Activated effector memory CD4-positive, alpha-beta T cell treated with anti-CD3 and anti-CD28 coated beads, Interleukin-2, amount 50 U/mL, for 16 hours (primary cell): ENCODE measurements around the gene C3orf70.

Experiments
- DNase-seq: peaks from one replicate; pipeline ENCODE4 v3.0.0-alpha.2; 2020

The C3orf70 gene

DNA sequence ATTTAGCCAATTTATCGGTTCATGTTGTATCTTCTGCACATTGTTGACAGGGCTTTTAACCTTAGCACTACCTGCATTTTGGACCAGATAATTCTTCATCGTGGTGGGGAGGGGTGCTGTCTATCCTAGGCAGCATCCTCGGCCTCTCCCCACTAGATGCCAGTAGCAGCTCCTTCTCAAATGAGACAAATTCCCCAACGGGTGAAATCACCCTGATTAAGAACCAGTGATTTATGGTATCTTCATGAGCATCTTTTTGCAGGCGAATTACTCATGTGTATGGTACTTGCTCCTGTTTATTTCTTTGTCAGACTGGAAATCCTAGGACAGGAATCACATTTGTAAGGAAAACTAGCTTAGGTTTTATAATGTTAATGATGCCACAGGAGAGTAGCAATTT, 68.0 kb downstream of the C3orf70 start:
- no peak for DNase-seq

DNA sequence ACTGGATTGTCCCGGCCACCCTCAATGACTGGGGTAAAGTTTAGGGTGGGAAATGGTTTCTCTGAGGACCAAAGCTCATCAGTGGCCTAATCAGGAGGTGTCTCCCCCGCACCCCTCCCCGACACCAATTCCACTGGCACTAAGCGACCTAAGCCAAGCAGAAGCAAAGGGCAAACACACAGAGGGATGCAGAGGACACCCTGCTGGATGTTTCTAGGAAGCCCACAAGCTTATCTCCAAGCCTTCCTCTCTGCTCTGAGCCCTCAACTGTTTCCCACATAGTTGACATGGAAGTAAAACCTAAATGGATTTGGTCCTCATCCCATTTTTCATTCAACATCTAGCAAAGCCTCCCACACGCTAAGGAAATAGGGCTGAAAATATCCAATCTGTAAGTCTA, 68.5 kb downstream of the C3orf70 start:
- no peak for DNase-seq

DNA sequence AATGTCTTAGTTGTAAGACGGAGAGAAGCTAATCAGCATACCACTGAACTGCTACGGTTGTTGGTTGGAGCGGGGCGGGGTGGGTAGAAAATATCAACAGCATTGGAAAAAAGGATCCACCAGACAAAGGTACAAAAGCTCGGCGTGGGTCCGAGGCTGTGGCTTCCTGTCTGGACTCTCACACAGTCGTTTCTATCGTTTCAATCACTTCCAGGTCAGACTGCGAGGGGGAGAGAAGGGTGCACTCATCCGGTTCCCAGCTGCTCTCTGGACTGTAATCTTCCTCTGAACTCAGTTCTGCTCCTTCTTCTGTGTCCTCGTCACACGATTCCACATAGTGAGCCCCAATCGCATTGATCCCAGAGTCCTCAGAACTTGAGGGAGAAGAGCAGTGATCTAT, 70.0 kb downstream of the C3orf70 start:
- no peak for DNase-seq

DNA sequence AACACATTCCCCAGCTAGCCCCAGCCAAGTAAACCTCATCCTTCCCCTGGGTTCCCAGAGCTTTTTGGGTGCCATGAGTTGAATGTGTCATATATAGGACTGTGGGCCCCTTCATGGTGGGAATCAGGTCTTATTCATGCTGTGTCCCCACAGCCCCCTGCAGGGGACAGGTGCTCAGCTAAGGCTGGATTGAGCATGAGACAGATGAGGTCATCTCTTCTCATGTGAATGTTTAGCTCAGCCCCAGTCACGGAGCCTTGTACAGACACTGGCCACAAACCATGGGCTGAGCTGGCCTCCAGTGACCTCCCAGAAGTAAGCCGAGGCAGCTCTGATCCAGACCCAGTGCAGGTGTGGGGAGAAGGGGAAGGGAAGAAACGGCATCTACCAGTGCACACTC, 70.7 kb downstream of the C3orf70 start:
- no peak for DNase-seq

DNA sequence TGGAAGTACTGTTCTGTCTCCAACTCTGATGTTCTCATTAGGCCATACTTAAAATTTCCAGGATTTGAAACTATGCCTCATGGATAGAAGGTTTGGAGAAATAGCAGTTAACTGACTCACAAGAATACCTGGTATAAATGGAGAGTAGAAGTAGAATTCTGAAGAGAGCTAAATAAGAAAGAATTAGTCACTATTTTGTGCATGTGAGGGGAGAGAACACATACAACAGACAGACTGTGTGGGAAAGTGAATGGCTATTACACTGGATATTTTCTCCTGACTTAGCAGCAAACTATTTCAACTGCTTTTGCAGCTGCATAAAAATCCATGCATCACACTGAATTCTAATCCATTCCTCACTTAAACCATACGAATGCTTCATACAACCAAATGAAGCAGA, 71.3 kb downstream of the C3orf70 start:
- DNase-seq = no peak

DNA sequence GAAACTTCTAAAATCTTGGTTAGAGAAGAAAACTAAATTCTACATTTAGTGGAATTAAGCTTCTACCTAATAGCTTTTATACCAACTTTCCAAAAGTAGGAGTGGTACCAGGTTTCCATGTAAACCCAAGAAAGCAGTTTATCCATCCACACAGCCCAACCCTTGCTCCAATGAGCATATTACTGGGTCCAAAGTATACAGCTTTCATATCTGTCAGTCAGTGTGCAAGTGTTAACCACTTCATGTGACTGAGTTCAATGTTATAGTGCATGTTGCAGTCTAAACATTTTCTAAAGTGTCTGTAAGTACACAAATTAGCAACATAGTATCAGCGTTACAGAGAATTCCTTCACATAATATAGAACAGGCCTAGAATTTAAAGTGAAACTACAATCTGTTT, 73.2 kb downstream of the C3orf70 start:
- DNase-seq = no peak

DNA sequence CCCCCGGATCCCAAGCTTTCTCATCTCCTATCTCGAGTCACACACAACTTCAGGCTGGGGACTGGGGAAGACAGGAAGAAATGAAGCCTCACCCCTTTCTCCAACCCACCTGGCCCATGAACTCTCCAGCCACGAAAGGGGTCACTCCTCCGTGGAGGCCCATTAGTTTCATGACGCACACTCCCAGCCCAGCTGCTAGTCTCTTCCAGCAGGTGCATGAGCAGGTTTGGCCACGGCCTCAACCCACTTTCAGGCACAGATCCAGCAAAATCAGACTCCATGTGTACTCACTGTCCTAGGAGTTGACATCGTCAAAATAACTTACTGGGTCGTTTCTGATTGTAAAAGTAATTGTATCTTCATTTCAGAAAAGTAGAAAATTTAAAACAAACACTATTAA, 76.6 kb downstream of the C3orf70 start:
- DNase-seq = no peak

DNA sequence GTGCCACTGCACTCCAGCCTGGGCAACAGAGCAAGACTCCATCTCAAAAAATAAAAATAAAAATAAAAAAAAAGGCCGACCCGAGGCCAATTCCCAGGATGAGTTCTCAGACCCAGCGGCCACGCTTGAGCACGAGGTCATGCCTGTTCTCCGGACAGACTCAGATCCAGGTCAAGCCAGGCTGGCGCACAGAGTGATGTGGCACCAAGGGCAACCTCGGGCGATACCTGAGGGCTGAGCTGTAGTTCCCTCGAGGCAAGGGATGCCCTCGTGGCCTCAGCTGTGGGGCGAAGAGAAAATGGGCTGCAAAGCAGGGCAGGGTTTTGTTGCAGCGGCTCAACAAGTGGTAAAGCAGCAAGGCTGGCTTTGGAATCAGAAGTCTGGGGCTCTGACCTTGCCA, 77.3 kb downstream of the C3orf70 start:
- no peak for DNase-seq

DNA sequence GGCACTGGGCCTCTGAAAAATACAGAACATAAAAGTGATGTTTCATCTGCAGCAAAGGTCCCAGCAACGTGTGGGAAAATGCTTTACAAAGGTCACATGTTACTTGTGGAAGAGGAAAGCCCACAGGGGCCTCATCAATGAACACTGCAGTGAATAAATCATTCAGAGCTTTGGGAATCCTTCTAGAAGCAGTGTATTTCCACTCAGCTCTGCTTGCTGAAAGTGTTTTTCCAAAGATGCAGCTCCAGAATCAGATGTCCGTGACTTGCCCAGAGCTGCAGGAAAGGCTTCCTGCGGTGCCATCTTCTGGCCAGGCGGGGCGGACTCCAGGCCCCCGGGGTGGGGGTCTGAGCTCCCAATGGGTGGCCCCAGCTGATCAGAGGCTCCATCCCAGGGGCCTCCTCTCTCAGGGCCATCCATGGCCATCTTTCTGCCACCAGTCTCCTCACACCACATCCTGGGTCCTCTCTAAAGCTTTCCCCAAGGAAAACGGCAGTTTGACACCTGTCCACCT, 81.5 kb downstream of the C3orf70 start:
- no peak for DNase-seq

DNA sequence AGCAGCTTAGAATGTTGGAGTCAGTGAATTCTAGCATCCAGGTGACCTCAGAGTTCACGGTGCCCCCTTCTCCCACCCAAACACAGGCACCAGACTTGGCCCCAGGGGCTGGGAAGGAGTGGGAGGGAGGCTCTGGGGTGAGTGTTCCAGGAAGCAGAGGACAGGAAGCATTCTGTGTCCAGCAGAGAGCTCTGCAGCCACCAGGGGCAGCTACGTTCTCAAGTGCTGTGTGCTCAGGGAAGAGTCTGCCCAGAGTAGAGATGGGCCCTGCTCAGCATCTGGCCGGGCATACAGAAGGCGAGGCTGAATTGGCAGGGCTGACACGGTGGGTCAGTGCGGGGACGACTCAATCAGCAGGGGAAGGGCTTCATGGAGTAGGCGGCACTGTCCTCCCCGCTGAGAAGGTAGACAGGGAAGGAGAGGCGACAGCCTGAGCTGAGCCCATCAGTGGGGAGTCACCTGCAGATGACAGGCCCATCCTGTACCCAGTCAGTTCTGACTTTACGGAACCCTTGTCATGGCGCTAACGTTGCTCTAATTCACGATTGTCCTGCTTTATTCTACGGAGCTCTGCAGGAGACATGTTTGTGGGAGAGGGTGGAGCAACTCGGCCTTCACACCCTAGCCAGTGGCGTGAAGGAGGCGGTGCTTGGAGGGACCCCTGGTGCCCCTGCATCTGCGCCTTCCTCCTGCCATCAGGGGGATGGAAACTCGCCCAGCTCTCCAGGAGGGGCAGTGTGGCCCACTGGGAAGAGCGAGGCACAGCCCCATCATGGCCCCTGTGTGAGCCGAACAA, 82.2 kb downstream of the C3orf70 start:
- DNase-seq = no peak

DNA sequence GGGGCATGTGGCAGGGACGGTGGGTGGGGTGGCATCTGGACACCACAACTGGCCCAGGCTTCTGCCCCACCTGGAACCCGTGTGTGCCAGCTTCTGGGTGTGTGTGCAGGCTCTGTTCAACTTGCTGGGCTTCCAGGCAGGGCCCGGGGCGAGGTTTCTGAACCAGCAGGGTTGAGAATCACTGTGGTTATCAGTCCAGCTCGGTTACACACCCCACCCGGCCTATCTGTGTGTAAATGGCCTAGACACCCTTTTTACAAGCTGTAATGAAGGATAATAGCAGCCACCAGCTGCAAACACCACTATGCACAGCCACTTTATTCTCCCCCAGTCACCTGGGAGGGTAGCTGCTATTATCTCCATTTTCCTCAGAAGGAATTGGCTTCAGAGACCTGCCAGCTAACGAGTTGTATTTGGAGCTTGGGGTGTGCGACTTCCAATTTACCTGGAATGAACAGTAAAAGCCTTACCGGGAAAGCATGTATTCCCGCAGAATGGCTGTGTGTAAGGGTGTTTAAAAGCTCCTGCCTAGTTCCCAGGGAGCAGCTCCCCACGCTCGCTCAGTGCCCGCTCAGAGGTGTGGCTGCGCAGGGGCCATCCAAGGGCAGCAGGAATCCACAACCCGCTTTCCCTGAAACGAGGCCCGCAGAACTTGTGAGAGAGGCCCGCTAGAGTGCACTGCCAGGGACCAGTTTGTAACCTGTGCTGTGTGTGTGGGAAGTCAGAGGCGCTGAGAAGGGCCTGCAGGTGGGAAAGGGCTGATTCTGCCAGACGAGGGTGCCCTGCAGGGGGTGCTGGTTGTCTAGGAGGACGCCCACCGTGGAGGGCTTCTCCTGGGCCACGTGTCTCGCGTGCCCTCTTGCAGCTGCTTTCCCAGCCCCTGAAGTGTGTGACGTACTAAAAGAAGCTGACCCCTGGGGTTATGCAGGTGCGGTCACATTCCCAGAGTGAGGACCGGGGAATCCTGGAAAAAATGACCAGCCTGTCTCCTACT, 83.5 kb downstream of the C3orf70 start:
- no peak for DNase-seq

DNA sequence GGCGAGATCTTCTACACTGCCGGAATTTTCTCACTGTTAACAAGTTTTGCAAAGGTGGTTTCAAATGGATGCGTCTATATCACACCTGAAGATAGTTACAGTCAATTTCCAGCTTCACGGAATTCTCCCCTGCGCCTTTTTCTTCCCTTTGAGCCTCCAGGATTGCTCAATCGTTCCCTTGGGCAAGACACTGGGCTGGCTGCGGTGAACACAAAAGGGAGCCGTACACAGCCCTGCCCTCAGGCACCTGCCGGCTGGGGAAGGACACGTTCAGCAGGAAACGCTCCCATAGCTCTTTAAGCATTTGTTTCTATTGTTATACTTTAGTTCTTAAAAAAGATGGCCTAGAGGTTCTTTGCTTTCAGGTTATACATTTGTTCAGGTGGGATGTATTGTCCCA, 85.7 kb downstream of the C3orf70 start:
- DNase-seq = no peak

DNA sequence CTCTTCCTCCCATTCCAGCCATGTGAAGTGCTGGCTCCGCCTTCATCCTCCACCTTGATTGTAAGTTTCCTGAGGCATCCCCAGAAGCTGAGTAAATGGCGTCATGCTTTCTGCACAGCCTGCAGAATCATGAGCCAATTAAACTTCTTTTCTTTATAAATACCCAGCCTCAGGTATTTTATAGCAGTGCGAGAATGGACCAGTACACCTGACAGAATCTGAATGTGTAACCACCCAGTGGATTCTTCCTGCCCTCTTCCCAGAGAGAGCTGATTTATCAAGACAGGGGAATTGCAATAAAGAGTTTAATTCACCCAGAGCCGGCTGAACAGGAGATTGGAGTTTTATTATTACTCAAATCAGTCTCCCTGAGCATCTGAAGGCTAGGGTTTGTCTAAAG, 86.6 kb downstream of the C3orf70 start:
- no peak for DNase-seq

DNA sequence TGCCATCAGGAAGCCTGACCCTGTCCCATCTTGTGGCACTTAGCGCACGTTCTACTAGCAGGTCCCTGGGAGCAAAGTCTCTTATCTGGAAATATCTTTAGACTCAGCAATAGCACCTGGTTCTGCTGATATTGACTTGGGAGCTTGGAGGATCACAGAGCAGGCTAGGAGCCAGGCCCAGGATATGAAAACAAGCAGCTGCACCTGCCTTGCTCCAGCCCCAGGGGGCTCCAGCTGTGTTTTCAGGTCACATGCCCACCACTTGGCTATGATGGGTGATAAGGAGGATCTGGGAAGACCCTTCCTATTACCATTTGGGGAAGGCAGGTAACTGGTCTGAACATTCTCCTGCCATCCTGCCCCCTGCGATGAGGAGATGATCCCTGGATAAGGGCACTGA, 87.8 kb downstream of the C3orf70 start:
- DNase-seq = no peak

DNA sequence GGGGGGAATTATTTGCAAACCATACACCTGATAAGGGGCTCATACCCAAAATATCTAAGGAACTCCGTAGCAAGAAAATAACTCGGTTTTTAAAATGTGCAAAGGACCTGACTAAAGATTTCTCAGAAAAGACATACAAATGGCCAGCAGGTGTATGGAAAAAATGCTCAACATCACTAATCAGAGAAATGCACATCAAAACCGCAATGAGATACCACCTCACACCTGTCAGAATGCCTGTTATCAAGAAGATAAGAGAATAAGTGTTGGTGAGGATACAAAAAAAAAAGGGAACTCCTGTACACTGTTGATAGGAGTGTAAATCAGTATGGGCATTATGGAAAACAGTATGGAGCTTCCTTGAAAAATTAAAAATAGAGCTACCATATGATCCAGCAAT, 89.4 kb downstream of the C3orf70 start:
- no peak for DNase-seq

DNA sequence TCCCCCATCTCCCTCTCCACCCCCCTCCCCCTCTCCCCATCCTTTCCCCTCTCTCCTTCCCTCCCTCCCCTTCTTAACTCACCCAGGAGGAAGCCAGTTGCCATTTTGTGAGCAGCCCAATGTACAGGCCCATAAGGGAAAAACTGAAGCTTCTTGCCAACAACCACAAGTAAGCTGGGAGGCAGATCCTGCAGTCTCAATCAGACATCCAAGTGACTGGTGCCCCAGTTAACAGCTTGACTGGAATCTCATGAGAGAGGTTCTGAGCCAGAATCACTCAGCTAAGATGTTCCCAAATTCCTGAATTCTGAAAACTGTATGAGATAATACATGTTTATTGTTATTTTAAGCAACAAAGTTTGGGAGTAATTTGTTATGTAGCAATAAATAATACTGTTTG, 90.7 kb downstream of the C3orf70 start:
- no peak for DNase-seq

DNA sequence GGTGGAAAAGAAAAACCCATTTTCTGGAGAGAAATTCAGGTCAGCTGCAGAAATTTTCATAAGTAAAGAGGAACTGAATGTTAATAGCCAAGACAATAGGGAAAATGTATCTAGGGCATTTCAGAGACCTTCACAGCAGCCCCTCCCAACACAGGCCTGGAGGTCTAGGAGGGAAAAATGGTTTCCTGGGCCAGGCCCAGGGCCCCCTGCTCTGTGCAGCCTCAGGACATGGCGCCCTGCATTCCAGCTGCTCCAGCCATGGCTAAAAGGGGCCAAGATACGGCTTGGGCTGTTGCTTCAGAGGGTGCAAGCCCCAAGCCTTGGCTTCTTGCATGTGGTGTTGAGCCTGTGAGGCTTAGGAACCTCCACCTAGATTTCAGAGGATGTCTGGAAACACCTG, 92.2 kb downstream of the C3orf70 start:
- no peak for DNase-seq

DNA sequence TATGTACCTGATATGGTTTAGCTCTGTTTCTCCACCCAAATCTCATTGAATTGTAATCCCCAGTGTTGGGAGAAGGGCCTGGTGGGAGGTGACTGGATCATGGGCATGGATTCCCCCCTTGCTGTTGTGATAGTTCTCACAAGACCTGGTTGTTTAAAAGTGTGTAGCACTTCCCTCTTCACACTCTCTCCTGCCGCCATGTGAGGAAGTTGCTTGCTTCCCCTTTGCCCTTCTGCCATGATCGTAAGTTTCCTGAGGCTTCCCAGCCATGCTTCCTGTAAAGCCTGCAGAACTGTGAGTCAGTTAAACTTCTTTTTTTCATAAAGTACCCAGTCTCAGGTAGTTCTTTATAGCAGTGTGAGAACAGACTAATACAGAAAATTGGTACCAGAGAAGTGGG, 93.1 kb downstream of the C3orf70 start:
- DNase-seq = no peak

DNA sequence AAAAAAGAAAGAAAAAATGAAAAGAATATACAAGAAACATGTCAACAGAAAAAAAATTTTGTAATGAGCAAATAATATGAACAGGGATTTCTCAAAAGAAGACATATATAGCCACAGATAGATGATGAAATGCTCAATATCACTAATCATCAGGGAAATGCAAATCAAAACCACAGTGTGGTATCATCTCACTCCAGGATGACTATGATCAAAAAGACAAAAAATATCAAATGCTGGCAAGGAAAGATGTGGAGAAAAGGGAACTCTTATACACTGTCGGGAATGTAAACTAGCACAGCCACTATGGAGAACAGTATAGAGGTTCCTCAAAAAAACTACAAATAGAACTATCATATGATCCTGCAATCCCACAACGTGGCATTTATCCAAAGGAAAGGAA, 94.1 kb downstream of the C3orf70 start:
- DNase-seq = no peak

DNA sequence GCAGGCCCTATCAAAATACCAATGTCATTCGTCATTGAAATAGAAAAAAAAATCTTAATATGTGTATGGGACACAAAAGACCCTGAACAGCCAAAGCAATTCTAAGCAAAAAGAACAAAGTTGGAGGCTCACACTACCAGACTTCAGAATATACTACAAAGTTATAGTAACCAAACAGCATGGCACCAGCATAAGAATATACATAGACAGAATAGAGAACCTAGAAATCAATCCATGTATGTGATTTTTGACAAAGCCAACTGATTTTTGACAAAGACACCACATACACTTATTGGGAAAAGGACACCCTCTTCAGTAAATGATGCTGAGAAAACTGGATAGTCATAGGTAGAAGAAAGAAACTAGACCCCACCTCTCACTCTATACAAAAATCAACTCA, 95.0 kb downstream of the C3orf70 start:
- DNase-seq = no peak

DNA sequence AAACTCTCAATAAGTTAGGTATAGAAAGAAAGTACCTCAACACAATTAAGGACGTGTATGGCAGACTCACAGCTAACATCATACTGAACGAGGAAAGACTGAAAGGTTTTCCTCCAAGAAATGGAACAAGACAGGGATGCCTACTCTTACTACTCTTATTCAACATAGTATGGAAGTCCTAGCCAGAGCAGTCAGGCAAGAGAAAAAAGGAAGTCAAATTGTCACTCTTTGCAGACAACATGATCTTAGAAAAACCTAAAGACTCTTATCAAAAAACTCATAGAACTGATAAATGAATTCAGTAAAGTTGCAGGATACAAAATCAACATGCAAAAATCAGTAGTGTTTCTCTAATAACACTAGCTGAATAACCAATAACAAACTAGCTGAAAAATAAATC, 96.0 kb downstream of the C3orf70 start:
- DNase-seq = no peak

DNA sequence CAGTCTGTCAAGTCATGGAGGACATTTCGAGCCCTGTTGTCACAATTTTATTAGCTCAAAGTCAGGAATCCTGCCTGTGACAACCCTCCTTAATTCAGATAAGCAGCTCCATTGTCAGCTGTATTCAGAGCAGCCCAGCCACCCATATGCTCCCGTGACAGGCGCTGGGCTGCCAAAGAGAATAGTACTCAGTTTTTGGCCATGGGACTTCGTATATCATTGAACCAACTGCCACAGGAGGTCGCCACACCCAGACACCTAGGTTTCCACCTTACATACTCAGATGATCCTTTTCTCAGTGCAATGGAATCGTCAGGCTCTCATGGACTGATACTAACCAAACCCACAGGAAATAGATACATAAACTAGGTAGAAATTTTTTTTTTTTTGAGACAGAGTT, 100.2 kb downstream of the C3orf70 start:
- DNase-seq = no peak

DNA sequence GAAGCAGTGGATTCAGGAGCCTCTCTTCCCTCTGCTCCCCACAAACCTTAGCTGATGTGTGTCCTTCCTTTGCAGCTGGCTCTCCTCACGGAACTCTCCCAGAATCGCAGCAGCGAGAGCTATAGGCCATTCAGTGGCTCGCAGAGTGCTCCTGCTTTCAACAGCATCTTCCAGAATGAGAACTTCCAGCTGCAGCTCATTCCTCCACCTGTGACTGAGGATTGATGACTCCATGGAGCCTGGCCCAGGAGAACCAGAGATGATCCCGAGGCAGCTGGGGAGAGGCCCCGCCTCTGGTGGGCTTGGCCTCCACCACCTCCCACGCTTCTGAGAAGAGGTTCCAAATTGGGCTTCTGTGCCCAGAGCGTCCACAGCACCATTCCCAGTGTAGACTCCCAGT, 101.1 kb downstream of the C3orf70 start:
- no peak for DNase-seq

DNA sequence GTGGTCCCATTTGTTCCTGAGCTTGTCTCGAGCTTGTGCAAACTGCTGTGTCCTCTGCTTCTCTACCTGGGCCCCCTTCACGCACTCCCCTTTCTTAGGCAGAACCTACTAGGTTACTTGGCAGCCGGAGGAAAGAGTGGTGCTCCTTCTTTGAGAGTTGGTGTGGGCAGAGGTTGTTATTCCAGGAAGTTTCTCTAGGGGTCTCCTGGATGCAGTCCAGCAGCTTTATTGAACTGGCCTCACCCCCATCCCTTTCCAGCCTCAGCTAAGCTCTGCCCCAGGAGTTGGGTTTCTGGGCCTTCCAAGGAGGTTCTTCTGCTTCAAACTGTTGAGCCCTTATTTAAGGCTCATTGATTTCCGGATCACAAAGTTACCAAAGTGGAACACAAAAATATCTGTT, 103.2 kb downstream of the C3orf70 start:
- no peak for DNase-seq
